Hippocampal formation (tissue), 2 donors: Measurements from ENCODE around the gene CD300A.
A peak's percentile ranks its signal among the peaks of the same experiment; 100 is the strongest.

ENCODE experiments used
- DNase-seq, 2 donors: peaks; one replicate each; lab custom pipeline; 2025; lab: John Stamatoyannopoulos, UW

CD300A gene

GRCh38 chr17:74439691-74440567 lies 26.5 kb upstream of the CD300A start:
- DNase-seq, result no peak

GRCh38 chr17:74441537-74441936 lies 24.9 kb upstream of the CD300A start:
- no peak for DNase-seq

GRCh38 chr17:74442291-74442669 lies 24.2 kb upstream of the CD300A start:
- DNase-seq, result no peak

- DNase-seq, result peak in 1 of 2 donors; percentile 68
Observed at GRCh38 chr17:74442670-74443515, 23.5 kb upstream of the CD300A start.

GRCh38 chr17:74443516-74444296 lies 22.7 kb upstream of the CD300A start:
- DNase-seq, result no peak

GRCh38 chr17:74444406-74444805 lies 22.0 kb upstream of the CD300A start:
- DNase-seq, result no peak

- DNase-seq, result no peak
Observed at GRCh38 chr17:74445158-74445557, 21.3 kb upstream of the CD300A start.

GRCh38 chr17:74446551-74447500 lies 19.6 kb upstream of the CD300A start:
- no peak for DNase-seq

- no peak for DNase-seq
Observed at GRCh38 chr17:74447628-74448159, 18.7 kb upstream of the CD300A start.

- DNase-seq, result no peak
Observed at GRCh38 chr17:74448756-74449155, 17.7 kb upstream of the CD300A start.

- DNase-seq, result no peak
Observed at GRCh38 chr17:74449306-74449705, 17.1 kb upstream of the CD300A start.

GRCh38 chr17:74449773-74450172 lies 16.7 kb upstream of the CD300A start:
- DNase-seq, result no peak

GRCh38 chr17:74450231-74450630 lies 16.2 kb upstream of the CD300A start:
- DNase-seq, result no peak

- no peak for DNase-seq
Observed at GRCh38 chr17:74450925-74451403, 15.5 kb upstream of the CD300A start.

GRCh38 chr17:74451557-74451956 lies 14.9 kb upstream of the CD300A start:
- no peak for DNase-seq

GRCh38 chr17:74452033-74452840 lies 14.2 kb upstream of the CD300A start:
- DNase-seq, result no peak

- no peak for DNase-seq
Observed at GRCh38 chr17:74452841-74453661, 13.4 kb upstream of the CD300A start.

GRCh38 chr17:74453665-74454196 lies 12.7 kb upstream of the CD300A start:
- DNase-seq, result no peak
